ENCODE results near the gene RTN4. TPM values are rescaled to one million over a fixed set of nuclear protein-coding genes. Genes with fewer than 3 reads are reported as not detected.

The RTN4 gene
- total RNA-seq, 2 experiments from 2014 or later: 84.9 to 85.7 TPM

DNA sequence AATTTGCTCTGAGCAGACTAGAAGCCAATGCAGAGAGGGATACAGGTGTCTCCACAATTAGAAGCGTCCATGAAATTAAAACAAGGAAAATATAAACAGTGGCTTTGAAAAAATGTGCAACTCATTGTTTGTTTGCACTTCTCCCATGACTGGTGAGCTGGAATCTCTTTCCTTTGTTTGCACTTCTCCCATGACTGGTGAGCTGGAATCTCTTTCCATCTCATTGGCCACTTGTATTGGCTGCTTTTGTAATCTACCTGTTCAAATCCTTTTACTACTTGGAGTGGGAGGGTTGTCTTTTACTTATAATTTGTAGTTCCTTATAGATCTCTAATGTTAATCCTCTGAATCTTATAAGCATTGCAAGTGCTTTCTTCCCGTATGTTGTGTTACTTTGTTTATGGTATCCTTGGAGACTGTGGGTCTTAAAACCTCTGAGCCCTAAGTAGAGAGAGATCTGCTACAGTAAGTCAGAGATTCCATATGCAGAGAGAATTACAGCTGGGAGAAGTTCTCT lies 94.1 kb downstream of the RTN4 start:
- no peak for DNase-seq
- Mint-ChIP-seq H3K4me3 (no peak overlapping the region), H3K4me1 (ENCODE audit: low read depth) (peaks cover 5% of the 10 kb centered on the region), H3K9me3 (no peaks in the 10 kb centered on the region), H3K27ac (no peak overlapping the region), H3K36me3 (ENCODE audit: low read depth) (no peaks in the 10 kb centered on the region), H3K27me3 (no peaks in the 10 kb centered on the region)
- intact Hi-C loops (cut with DNase I, micrococcal nuclease): no loop called here
- no peaks in the 10 kb centered on the region for H3K36me3 ChIP-seq (ENCODE audit: insufficient read depth, low read length)
- no peak overlapping the region for H3K27ac ChIP-seq (ENCODE audit: low read depth in 1 of 2, low read length in 2 of 2)
- no peak for TF ChIP-seq CTCF (IDR thresholded peaks at IDR 0.05)
- ChIA-PET POLR2A (no interaction called here), CTCF (no interaction called here)
- ATAC-seq (ENCODE audit: poor library complexity): no peak
- no peaks in the 10 kb centered on the region for H3K9me3 ChIP-seq (ENCODE audit: control insufficient read depth in 1 of 2, insufficient read depth in 1 of 2, low read length in 2 of 2)
- H3K27me3 ChIP-seq (ENCODE audit: control insufficient read depth in 1 of 2, insufficient read depth in 2 of 2, low read length in 2 of 2): no peaks in the 10 kb centered on the region
- no peaks in the 10 kb centered on the region for H3K4me1 ChIP-seq (ENCODE audit: insufficient read depth, low read length)
- H3K4me3 ChIP-seq (ENCODE audit: low read length): no peak overlapping the region

GRCh38 chr2:54955358-54956110 lies 94.7 kb downstream of the RTN4 start:
- Histone ChIP-seq H3K9me3 (ENCODE audit: control insufficient read depth in 1 of 2, insufficient read depth in 1 of 2, low read length in 2 of 2) (no peaks in the 10 kb centered on the region), H3K4me3 (ENCODE audit: low read length) (no peak overlapping the region), H3K27ac (ENCODE audit: low read depth in 1 of 2, low read length in 2 of 2) (no peak overlapping the region), H3K36me3 (ENCODE audit: insufficient read depth, low read length) (no peaks in the 10 kb centered on the region), H3K27me3 (ENCODE audit: control insufficient read depth in 1 of 2, insufficient read depth in 2 of 2, low read length in 2 of 2) (no peaks in the 10 kb centered on the region), H3K4me1 (ENCODE audit: insufficient read depth, low read length) (no peaks in the 10 kb centered on the region)
- DNase-seq: no peak
- ChIA-PET CTCF (no interaction called here), POLR2A (interaction anchor here (1.0 kb wide), 1 partner anchor 24 kb away, joined by 3 read pairs; no protein-coding TSS in a partner anchor)
- Mint-ChIP-seq H3K27ac (no peak overlapping the region), H3K27me3 (no peaks in the 10 kb centered on the region), H3K4me1 (ENCODE audit: low read depth) (peaks cover under 1% of the 10 kb centered on the region), H3K36me3 (ENCODE audit: low read depth) (no peaks in the 10 kb centered on the region), H3K4me3 (no peak overlapping the region), H3K9me3 (no peaks in the 10 kb centered on the region)
- ATAC-seq (ENCODE audit: poor library complexity): no peak
- intact Hi-C loops (cut with DNase I, micrococcal nuclease): no loop called here
- TF ChIP-seq CTCF (IDR thresholded peaks at IDR 0.05): no peak

- no peaks in the 10 kb centered on the region for H3K27me3 ChIP-seq (ENCODE audit: control insufficient read depth in 1 of 2, insufficient read depth in 2 of 2, low read length in 2 of 2)
- Mint-ChIP-seq H3K36me3 (ENCODE audit: low read depth) (no peaks in the 10 kb centered on the region), H3K27ac (no peak overlapping the region), H3K27me3 (no peaks in the 10 kb centered on the region), H3K4me3 (no peak overlapping the region), H3K9me3 (no peaks in the 10 kb centered on the region), H3K4me1 (ENCODE audit: low read depth) (no peaks in the 10 kb centered on the region)
- intact Hi-C loops (cut with DNase I, micrococcal nuclease): no loop called here
- no peaks in the 10 kb centered on the region for H3K36me3 ChIP-seq (ENCODE audit: insufficient read depth, low read length)
- TF ChIP-seq CTCF (IDR thresholded peaks at IDR 0.05): no peak
- no peak overlapping the region for H3K27ac ChIP-seq (ENCODE audit: low read depth in 1 of 2, low read length in 2 of 2)
- DNase-seq (no peak), ATAC-seq (ENCODE audit: poor library complexity) (no peak)
- ChIA-PET CTCF (no interaction called here), POLR2A (interaction anchor here (1.0 kb wide), 1 partner anchor 25 kb away, joined by 3 read pairs; no protein-coding TSS in a partner anchor)
- H3K9me3 ChIP-seq (ENCODE audit: control insufficient read depth in 1 of 2, insufficient read depth in 1 of 2, low read length in 2 of 2): no peaks in the 10 kb centered on the region
- H3K4me3 ChIP-seq (ENCODE audit: low read length): no peak overlapping the region
- H3K4me1 ChIP-seq (ENCODE audit: insufficient read depth, low read length): no peaks in the 10 kb centered on the region
Measured at GRCh38 chr2:54954705-54955357, 95.4 kb downstream of the RTN4 start.
